ENCODE data around the gene NEO1.

Gene NEO1

GRCh38 chr15:73033611-73034010 lies 18.7 kb upstream of the NEO1 start:
- no peak for DNase-seq

DNA sequence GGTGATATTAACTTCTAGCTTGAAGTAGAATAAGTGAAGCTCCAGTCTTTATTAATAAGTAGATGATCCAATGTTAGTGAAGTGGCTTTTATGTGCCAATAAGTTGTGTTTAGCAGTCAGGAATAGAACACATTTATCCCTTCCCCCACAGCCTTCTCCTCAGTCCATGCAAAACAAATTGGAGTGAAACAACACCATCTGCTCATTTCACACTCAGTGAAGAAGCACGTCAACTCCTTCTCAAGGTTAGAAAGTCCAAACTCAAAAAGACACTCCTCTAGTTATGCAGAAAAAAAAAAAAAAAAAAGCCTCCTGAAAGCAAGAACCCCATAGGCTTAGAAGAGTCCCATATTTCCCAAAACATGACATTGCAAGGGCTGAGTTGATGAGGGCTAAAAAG lies 18.0 kb upstream of the NEO1 start:
- DNase-seq, result no peak

DNA sequence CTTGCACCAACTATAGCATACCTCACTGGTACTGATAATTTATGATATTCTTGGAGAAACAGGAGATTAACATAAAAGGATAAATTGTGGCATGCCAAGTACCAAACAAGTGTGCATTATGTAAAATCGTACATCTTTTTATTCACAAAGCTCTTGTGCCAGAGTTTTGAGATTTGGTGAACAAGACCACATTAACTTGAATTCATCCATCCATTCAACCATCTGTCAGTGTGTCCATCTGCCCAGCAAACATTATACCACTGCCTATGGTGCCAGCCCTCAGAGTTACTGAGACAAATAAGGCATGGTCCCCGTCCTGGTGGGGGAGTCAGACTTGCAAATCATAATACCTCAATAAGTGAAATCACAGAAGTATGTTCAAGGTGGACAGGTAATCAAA lies 17.0 kb upstream of the NEO1 start:
- no peak for DNase-seq

DNA sequence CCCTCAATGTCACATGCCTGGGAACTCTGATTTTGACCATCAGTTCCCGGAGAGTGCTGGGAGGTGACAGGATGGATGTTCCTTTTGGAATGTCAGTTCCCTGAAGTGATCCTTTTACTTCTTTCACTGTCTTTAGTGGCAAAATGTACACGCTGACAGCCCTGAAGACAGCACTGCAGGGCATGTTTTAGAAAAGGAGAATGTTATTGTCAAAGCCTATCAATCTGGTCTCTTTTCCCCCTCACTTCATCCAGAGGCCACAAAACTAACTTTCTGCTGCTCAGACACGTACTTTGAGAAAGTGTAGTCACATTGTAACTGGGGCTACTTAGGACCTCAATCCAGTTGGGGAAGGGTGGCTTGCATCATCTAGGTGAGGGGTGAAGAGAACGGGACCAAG lies 14.0 kb upstream of the NEO1 start:
- DNase-seq, result no peak

GRCh38 chr15:73046073-73046472 lies 6.2 kb upstream of the NEO1 start:
- no peak for DNase-seq

- DNase-seq, result no peak
These were observed 4.4 kb upstream of the NEO1 start for GRCh38 chr15:73047882-73048281.

- no peak for DNase-seq
These were observed 3.5 kb upstream of the NEO1 start for GRCh38 chr15:73048624-73049295.

DNA sequence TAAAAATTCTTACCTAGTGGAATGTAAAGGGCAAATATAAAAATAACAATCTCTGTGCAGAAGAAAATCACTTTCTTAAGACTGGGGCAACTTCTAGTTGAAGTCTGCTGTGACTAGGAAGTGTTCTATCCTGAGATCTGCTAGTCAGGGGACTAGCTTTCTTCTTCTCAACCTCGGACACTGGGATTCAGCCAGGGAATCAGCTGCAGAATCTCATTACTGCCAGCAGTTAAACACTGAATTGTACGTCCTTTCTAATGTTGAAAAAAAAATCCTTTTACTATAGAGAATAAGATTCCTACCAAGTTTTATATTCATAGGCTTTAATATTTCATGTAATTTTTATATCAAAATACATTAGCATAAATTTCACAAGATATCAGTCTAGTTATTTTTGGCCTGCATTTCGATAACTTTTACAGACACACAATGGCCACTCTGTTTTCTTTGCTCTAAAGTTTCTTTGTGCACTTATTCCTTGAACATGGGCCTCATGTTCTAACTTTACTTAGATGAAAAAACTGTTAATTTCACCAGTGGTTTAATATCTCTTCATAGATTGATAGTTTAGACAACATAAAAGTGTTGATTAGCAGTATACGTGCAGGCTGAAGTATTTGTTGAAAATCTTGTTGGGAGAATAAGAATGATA lies 2.6 kb upstream of the NEO1 start:
- no peak for DNase-seq

GRCh38 chr15:73050561-73051295 lies 1.5 kb upstream of the NEO1 start:
- DNase-seq, result no peak

GRCh38 chr15:73051391-73051806 lies 864 bp upstream of the NEO1 start:
- peak in 1 of 6 experiments; percentile 44 for DNase-seq

GRCh38 chr15:73052653-73053397 lies 562 bp downstream of the NEO1 start:
- DNase-seq, result peak; percentile 3 to 53 (median 24)

- DNase-seq, result peak in 1 of 6 experiments; percentile 21
These were observed 1.1 kb downstream of the NEO1 start for GRCh38 chr15:73053398-73053723.

GRCh38 chr15:73054417-73054953 lies 2.2 kb downstream of the NEO1 start:
- no peak for DNase-seq

DNA sequence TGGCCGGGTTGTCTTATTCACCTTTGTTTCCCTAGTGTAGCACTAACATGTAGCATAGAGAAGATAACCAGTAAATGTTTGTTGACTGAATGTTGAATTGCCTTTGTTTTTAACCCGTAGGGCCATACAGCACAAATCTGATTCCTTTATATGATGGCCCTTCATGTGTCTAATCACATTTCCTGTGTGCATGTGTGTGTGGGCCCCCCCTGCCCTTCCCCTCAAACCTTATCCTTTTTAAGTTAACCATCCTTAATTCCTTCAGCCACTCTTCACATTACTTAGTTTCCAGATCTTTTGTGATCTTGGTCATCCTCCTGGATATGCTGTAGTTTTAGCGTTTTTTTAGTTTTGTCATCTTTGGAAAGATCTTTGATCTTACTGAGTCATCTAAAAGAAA lies 4.2 kb downstream of the NEO1 start:
- DNase-seq, result no peak

GRCh38 chr15:73058437-73058836 lies 6.2 kb downstream of the NEO1 start:
- no peak for DNase-seq

DNA sequence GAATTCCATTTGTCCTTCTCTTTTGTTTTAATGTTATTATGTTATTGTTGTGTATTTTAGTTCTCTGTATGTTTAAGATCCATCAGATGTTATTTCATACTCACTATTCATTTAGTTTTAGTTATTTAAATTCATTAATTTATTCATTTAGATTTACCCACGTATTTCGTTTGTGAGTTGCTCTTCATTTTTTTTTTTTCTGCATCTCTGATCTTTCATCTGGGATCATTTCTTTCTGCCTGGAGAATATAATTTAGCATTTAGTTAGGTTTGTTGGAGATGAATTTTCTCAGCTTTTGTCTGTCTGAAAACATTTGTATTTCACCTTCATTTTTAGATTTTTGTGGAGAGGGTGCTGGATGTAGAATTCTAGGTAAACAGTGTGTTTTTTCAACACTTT lies 12.9 kb downstream of the NEO1 start:
- DNase-seq, result no peak

- DNase-seq, result no peak
These were observed 16.8 kb downstream of the NEO1 start for GRCh38 chr15:73069109-73069508.

- DNase-seq, result no peak
These were observed 20.6 kb downstream of the NEO1 start for GRCh38 chr15:73072894-73073293.

- no peak for DNase-seq
These were observed 22.0 kb downstream of the NEO1 start for GRCh38 chr15:73074241-73074640.

- DNase-seq, result no peak
These were observed 23.0 kb downstream of the NEO1 start for GRCh38 chr15:73075160-73075859.

DNA sequence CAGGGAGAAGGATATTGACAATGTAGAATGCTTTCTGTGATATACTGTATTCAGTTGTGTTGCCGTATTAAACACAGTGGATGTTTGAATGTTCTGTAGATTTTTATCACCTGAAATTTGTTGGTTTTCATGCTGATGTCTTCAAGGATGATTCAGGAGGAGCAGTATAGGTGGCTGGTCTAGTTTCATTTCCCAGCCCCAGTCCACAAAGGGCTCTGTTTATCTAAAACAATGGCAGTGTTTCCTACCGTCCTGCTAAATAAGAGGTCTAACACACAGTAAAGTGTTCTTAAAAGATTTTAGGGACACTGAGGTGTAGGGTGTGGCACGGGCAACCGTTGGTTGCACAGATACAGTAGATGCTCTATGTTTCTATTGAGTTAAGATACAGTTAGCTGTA lies 26.0 kb downstream of the NEO1 start:
- DNase-seq, result no peak

GRCh38 chr15:73078722-73079121 lies 26.5 kb downstream of the NEO1 start:
- no peak for DNase-seq

- DNase-seq, result no peak
These were observed 27.3 kb downstream of the NEO1 start for GRCh38 chr15:73079565-73079964.
